HepG2 (cell line): Measurements from ENCODE around the gene HK2. TPM values are rescaled to one million over a fixed set of nuclear protein-coding genes. Genes with fewer than 3 reads are reported as not detected.
A peak's percentile ranks its signal among the peaks of the same experiment; 100 is the strongest.

Experiments used
- ATF6 ChIP-seq: sonication (generic); formaldehyde crosslinking; conservative IDR thresholded peaks from 2 replicates; pipeline ENCODE4 v1.4.0; 2020; ENCODE audit warnings: missing genetic modification reagents
- DDIT3 ChIP-seq: sonication (generic); formaldehyde crosslinking; IDR thresholded peaks from 2 replicates; pipeline ENCODE4 v1.4.0; 2020; ENCODE audit warnings: mild to moderate bottlenecking, missing genetic modification reagents
- MED1 ChIP-seq: sonication (generic); formaldehyde crosslinking; IDR thresholded peaks from 2 replicates; pipeline ENCODE4 v1.4.0; 2020; ENCODE audit warnings: missing genetic modification reagents
- MIER3 ChIP-seq: IDR thresholded peaks from 2 replicates; pipeline ENCODE4 v1.6.1; 2016; ENCODE audit warnings: missing compliant biosample characterization, borderline replicate concordance
- MLXIP ChIP-seq: sonication (generic); formaldehyde crosslinking; IDR thresholded peaks from 2 replicates; pipeline ENCODE4 v1.9.0; 2021; ENCODE audit warnings: missing genetic modification reagents, borderline replicate concordance
- NONO ChIP-seq, 2 experiments: fragments of 450-650 bp in 1 of 2; sonication (generic) in 1 of 2; formaldehyde crosslinking in 1 of 2; IDR thresholded peaks in 1 of 2; conservative IDR thresholded peaks in 1 of 2; 2 replicates each; pipeline versions ENCODE4 v1.6.1 to v1.8.0; 2017 to 2022; ENCODE audit warnings: mild to moderate bottlenecking in 1 of 2, missing genetic modification reagents in 1 of 2, moderate library complexity in 1 of 2
- PITX1 ChIP-seq: sonication (generic); formaldehyde crosslinking; IDR thresholded peaks from 2 replicates; pipeline ENCODE4 v1.5.1; 2020; ENCODE audit warnings: mild to moderate bottlenecking, missing genetic modification reagents
- REST ChIP-seq, 2 experiments: IDR thresholded peaks; 2 replicates each; pipeline ENCODE4 v1.6.1; 2011 to 2012; ENCODE audit warnings: low read length in 2 of 2, borderline replicate concordance in 1 of 2, low read depth in 1 of 2, mild to moderate bottlenecking in 1 of 2, moderate library complexity in 1 of 2
- SRY ChIP-seq: sonication (generic); formaldehyde crosslinking; IDR thresholded peaks from 2 replicates; pipeline ENCODE4 v1.8.0; 2022; ENCODE audit warnings: mild to moderate bottlenecking, missing genetic modification reagents
- ZBTB25 ChIP-seq: IDR thresholded peaks from 2 replicates; pipeline ENCODE4 v1.6.1; 2018; ENCODE audit warnings: missing genetic modification reagents
- ZFP41 ChIP-seq: sonication (generic); formaldehyde crosslinking; IDR thresholded peaks from 2 replicates; pipeline ENCODE4 v1.4.0; 2020; ENCODE audit warnings: mild to moderate bottlenecking, missing genetic modification reagents, borderline replicate concordance
- ZFYVE20 ChIP-seq: sonication (generic); formaldehyde crosslinking; IDR thresholded peaks from 2 replicates; pipeline ENCODE4 v1.8.0; 2023; ENCODE audit warnings: low read depth, mild to moderate bottlenecking, moderate library complexity, missing genetic modification reagents, borderline replicate concordance
- ZNF124 ChIP-seq: sonication (generic); formaldehyde crosslinking; IDR thresholded peaks from 2 replicates; pipeline ENCODE4 v1.4.0; 2020; ENCODE audit warnings: missing genetic modification reagents
- ZNF660 ChIP-seq: sonication (generic); formaldehyde crosslinking; IDR thresholded peaks from 2 replicates; pipeline ENCODE4 v1.5.1; 2020; ENCODE audit warnings: mild to moderate bottlenecking, low read depth, missing genetic modification reagents, borderline replicate concordance
- ZNF7 ChIP-seq: IDR thresholded peaks from 2 replicates; pipeline ENCODE4 v1.6.1; 2016; ENCODE audit warnings: missing biosample characterization, missing genetic modification reagents
- polyA plus RNA-seq, 8 experiments: library from polyadenylated mRNA; depleted of rRNA in 3 of 8; stranded (reverse) in 7 of 8; unstranded in 1 of 8; fragments of >200 nt; fragmentation: Illumina TruSeq in 4 of 8; extraction: Trizol in 4 of 8; gene quantifications; 2 replicates each; pipeline versions ENCODE4 v1.2.1 to v1.2.3, GENCODE V29; 2011 to 2016; ENCODE audit warnings: low read depth in 4 of 8, missing spikeins in 1 of 8, mixed read lengths in 1 of 8; ENCODE audit not compliant: insufficient read depth in 1 of 8
- total RNA-seq, 5 experiments: library from RNA; depleted of rRNA; stranded (reverse); fragments of >200 nt; fragmentation: Illumina TruSeq; extraction: Trizol; gene quantifications; 2 replicates each; pipeline ENCODE4 v1.2.3, GENCODE V29; 2016; ENCODE audit warnings: low read depth in 1 of 5

Gene HK2
- total and polyA plus RNA-seq, 2 of the 13 experiments (the other 11 are each of a cell fraction or from before 2014, with no cell fraction given): 13.2 to 101 TPM

DNA sequence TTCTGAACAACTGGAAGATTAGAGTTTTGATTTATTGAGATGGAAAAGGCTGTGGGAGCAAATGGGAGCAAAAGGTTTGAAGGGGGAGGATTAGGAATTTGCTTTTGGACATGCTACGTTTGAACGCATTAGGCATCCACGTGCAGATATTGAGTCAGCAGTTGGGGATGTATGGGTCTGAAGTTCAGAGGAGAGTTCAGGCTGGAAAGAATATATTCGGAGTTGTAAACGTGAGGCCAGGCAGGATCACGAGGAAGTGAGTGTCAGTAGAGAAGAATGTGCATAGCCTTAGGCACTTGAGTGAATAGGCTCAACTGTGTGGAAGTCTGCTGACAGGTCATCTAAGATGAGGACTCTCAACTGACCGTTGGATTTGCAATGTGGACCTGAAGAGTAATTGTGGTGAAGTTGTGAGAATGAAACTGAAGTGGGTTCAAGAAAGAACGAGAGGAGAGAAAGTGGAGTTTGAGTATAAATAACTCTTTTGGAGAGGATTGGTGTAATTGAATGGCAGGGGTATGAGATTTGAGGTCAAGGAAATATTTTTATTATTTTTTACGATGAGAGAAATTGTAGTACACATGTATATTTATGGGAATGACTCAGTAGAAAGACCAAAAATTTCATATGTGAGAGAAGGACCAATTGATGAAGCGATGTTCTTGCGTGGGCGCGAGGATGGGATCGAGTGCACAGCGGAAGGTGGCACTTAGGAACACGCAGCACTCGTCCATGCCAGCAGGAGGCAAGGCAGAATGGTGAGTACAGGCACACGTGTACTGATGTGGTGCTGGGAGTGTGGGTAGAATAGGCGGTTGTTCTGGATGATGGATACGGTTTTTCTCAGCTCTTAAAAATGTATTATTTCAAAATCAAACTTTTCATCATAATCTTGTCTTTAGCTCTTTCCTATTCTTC is 84.0 kb downstream of the HK2 start (continued):
- no peak for TF ChIP-seq REST (IDR thresholded peaks at IDR 0.05; ENCODE audit: borderline replicate concordance in 1 of 2, low read depth in 1 of 2, low read length in 2 of 2)
- no peak for TF ChIP-seq ZNF7
- TF ChIP-seq ATF6 (CRISPR knock-in tag): no peak
- TF ChIP-seq MLXIP: no peak
- no peak for TF ChIP-seq ZNF660 (CRISPR knock-in tag)
- TF ChIP-seq ZFP41 (CRISPR knock-in tag): no peak
- peak; percentile 81 for TF ChIP-seq PITX1 (CRISPR knock-in tag)
- TF ChIP-seq SRY (CRISPR knock-in tag): no peak
- no peak for TF ChIP-seq ZBTB25 (CRISPR knock-in tag)
- no peak for TF ChIP-seq DDIT3 (CRISPR knock-in tag)
- TF ChIP-seq ZFYVE20 (CRISPR knock-in tag): no peak
- no peak for TF ChIP-seq NONO (IDR thresholded peaks at IDR 0.05)
- 0 out of 2 replicates have a peak, but pooled peaks have one; percentile 32 for TF ChIP-seq NONO (CRISPR knock-in tag; conservative IDR thresholded peaks at IDR 0.05)
- TF ChIP-seq MIER3 (CRISPR knock-in tag): peak; percentile 32; the same call in 1 of the 2 replicates
- peak; percentile 100 for TF ChIP-seq ZNF124 (CRISPR knock-in tag)
- peak; percentile 95 for TF ChIP-seq MED1 (CRISPR knock-in tag)
